ENCODE data around the gene ANO9.

The ANO9 gene

GRCh38 chr11:447923-448731, 6.3 kb upstream of the ANO9 start:
- H3K4me3 Mint-ChIP-seq = peak overlapping the region; percentile 90 to 96 (median 95)
- TF ChIP-seq, protein P1, sequence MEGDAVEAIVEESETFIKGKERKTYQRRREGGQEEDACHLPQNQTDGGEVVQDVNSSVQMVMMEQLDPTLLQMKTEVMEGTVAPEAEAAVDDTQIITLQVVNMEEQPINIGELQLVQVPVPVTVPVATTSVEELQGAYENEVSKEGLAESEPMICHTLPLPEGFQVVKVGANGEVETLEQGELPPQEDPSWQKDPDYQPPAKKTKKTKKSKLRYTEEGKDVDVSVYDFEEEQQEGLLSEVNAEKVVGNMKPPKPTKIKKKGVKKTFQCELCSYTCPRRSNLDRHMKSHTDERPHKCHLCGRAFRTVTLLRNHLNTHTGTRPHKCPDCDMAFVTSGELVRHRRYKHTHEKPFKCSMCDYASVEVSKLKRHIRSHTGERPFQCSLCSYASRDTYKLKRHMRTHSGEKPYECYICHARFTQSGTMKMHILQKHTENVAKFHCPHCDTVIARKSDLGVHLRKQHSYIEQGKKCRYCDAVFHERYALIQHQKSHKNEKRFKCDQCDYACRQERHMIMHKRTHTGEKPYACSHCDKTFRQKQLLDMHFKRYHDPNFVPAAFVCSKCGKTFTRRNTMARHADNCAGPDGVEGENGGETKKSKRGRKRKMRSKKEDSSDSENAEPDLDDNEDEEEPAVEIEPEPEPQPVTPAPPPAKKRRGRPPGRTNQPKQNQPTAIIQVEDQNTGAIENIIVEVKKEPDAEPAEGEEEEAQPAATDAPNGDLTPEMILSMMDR (IDR thresholded peaks at IDR 0.05; ENCODE audit: unreplicated experiment in 3 of 3) = peak; percentile 78 to 94 (median 79)

DNA sequence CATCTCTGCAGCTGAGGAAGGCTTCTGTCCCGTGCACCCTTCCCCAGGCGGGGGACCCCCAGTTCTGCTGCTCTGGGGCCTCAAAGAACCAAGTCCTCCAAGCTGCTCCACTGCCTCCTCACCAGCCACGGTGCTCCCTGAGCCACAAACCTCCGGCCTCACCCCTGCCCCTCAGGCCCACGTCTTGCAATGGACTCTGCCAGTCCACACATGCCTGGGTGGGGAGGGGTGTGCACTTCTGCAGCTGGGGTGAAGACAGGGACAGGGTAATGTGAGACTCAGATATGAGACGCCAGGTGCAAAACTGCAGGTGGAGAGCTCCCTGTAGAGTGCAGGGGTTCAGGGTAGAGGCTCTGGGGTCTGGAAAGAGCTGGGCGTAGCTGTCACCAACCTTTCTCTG, 5.1 kb upstream of the ANO9 start:
- TF ChIP-seq, protein P1 (IDR thresholded peaks at IDR 0.05; ENCODE audit: unreplicated experiment in 3 of 3) = no peak
- Mint-ChIP-seq H3K27me3 (ENCODE audit: low read depth) (peaks cover 5% of the 10 kb centered on the region), H3K4me1 (peaks cover 47% of the 10 kb centered on the region), H3K9me3 (no peaks in the 10 kb centered on the region), H3K27ac (peak overlapping the region; percentile 66 to 92 (median 83)), H3K4me3 (peak overlapping the region; percentile 37 to 68 (median 61)), H3K36me3 (ENCODE audit: low read depth) (no peaks in the 10 kb centered on the region)

More at GRCh38 chr11:447923-448731, 6.3 kb upstream of the ANO9 start:
- Mint-ChIP-seq H3K9me3 (no peaks in the 10 kb centered on the region), H3K4me1 (peaks cover 47% of the 10 kb centered on the region), H3K27me3 (ENCODE audit: low read depth) (peaks cover 5% of the 10 kb centered on the region), H3K36me3 (ENCODE audit: low read depth) (peaks cover 4% of the 10 kb centered on the region), H3K27ac (peak overlapping the region; percentile 71 to 97 (median 94))

DNA sequence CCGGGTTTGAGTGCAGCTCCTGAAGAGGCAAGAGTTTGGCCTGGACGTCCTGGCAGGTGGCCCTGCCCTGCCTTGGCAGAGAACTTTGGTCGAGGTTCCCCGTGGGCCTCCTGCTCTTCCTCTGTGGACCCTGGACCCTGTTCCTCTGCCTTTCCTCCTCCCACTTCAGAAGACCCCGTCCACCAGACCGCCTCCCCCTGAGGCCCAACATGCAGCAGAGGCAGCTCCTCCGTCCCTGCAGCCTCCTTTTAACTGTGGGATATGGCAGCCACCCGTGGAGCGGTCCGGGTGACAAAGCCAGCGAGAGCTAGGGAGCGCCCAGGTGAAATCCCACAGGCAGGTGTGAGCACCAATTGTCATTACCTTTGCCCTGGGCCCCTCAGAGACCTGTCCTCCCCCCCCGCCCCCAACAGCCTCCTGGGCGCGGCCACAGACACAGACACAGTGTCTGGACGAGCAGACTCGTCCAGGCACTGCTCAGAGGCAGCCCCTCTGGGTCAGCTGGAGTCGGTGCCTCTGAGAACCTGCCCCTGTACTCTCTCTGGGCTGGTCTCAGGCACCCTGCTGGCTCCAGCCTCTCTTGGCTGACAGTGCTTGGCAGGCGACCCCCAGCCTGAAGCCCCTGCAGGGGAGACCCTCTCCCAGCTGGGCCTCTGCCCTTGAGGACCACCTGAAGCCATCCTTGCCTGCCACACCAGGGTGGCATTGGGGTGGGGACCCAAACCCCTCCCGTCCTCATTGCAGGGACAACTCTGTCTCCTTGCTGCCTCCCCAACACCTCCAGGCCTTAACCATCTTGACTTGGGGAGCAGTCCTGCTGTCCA, 4.2 kb upstream of the ANO9 start:
- no peaks in the 10 kb centered on the region for H3K9me3 Mint-ChIP-seq
- peaks cover 5% of the 10 kb centered on the region for H3K27me3 Mint-ChIP-seq (ENCODE audit: low read depth)
- peak overlapping the region; percentile 31 to 63 (median 61) for H3K4me3 Mint-ChIP-seq
- peaks cover 40% of the 10 kb centered on the region for H3K4me1 Mint-ChIP-seq
- TF ChIP-seq, protein P1 (IDR thresholded peaks at IDR 0.05; ENCODE audit: unreplicated experiment in 3 of 3) = no peak
- H3K36me3 Mint-ChIP-seq (ENCODE audit: low read depth) = no peaks in the 10 kb centered on the region
- H3K27ac Mint-ChIP-seq = peak overlapping the region; percentile 66 to 92 (median 83)

GRCh38 chr11:444396-445144, 2.8 kb upstream of the ANO9 start:
- H3K36me3 Mint-ChIP-seq (ENCODE audit: low read depth) = no peaks in the 10 kb centered on the region
- H3K27me3 Mint-ChIP-seq (ENCODE audit: low read depth) = peaks cover 11% of the 10 kb centered on the region
- TF ChIP-seq, protein P1 (IDR thresholded peaks at IDR 0.05; ENCODE audit: unreplicated experiment in 3 of 3) = no peak
- H3K9me3 Mint-ChIP-seq = no peaks in the 10 kb centered on the region
- H3K4me3 Mint-ChIP-seq = peak overlapping the region; percentile 34 to 67 (median 58)
- peak overlapping the region; percentile 82 to 92 (median 87) for H3K27ac Mint-ChIP-seq
- peaks cover 36% of the 10 kb centered on the region for H3K4me1 Mint-ChIP-seq

- Mint-ChIP-seq H3K9me3 (no peaks in the 10 kb centered on the region), H3K27ac (peak overlapping the region; percentile 53 to 82 (median 66)), H3K4me3 (peak overlapping the region in 2 of 3 experiments; percentile 39 to 41), H3K27me3 (ENCODE audit: low read depth) (peaks cover 12% of the 10 kb centered on the region), H3K4me1 (peaks cover 33% of the 10 kb centered on the region), H3K36me3 (ENCODE audit: low read depth) (no peaks in the 10 kb centered on the region)
- TF ChIP-seq, protein P1 (IDR thresholded peaks at IDR 0.05; ENCODE audit: unreplicated experiment in 3 of 3) = no peak
Observed at GRCh38 chr11:443542-444199, 1.9 kb upstream of the ANO9 start.
